Fibroblast of mammary gland (primary cell): Measurements from ENCODE around the gene RBM19.

Source experiments
- DNase-seq: peaks from one replicate; pipeline ENCODE4 v3.0.0-alpha.2; 2010; ENCODE audit warnings: low read depth
- H3K4me3 ChIP-seq: 2 replicates; pipeline ENCODE4 v1.5.1; 2011; ENCODE audit warnings: low read depth, mild to moderate bottlenecking, low read length, moderate library complexity; ENCODE audit not compliant: control insufficient read depth
- TF ChIP-seq, protein P1 (sequence below): conservative IDR thresholded peaks from 2 replicates; pipeline ENCODE4 v1.5.1; 2011; ENCODE audit warnings: low read depth, low read length, inconsistent platforms; ENCODE audit not compliant: control insufficient read depth, insufficient read depth

RBM19 gene

DNA sequence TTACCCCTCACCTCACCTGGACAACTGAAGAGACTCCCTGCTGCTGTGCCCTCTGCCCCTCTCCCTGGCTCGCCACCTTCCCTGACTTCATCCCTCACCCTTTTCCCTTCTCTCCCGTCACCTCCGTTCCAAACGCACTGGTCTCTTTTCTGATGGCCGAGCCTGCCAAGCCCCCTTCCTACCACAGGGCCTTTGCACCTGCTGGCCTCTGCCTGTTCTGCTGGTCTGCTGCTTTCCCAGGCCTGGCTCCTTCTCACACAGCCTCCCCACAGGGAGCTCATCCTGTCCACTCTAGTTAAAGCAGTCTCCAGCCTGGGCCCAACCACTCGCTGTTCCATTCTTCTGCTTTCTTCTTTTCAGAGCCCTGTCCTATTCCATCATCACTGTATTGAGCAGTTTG lies 34.6 kb downstream of the RBM19 start:
- no peak overlapping the region for H3K4me3 ChIP-seq
- no peak for DNase-seq
- TF ChIP-seq, protein P1, sequence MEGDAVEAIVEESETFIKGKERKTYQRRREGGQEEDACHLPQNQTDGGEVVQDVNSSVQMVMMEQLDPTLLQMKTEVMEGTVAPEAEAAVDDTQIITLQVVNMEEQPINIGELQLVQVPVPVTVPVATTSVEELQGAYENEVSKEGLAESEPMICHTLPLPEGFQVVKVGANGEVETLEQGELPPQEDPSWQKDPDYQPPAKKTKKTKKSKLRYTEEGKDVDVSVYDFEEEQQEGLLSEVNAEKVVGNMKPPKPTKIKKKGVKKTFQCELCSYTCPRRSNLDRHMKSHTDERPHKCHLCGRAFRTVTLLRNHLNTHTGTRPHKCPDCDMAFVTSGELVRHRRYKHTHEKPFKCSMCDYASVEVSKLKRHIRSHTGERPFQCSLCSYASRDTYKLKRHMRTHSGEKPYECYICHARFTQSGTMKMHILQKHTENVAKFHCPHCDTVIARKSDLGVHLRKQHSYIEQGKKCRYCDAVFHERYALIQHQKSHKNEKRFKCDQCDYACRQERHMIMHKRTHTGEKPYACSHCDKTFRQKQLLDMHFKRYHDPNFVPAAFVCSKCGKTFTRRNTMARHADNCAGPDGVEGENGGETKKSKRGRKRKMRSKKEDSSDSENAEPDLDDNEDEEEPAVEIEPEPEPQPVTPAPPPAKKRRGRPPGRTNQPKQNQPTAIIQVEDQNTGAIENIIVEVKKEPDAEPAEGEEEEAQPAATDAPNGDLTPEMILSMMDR: no peak

DNA sequence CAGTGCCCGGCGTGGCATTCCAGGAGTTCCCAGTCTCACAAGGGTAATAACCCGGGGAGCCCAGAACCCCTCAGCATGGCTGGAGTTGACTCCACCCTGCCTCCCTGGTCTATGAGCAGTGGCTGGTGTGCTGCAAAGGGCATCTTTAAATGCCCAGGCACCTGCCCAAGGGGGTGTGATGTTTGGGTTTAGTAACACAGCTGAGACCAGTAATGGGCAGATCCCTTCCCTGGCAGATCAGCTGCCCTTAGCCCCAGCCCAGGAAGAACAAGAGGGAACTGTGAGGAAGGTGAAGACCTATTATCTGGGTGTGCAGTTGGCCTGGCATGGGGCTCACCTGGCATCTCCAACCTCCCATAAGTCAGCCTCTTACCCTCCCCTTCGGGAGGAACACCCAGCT lies 35.9 kb downstream of the RBM19 start:
- H3K4me3 ChIP-seq: no peak overlapping the region
- TF ChIP-seq, protein P1: no peak
- DNase-seq: no peak

DNA sequence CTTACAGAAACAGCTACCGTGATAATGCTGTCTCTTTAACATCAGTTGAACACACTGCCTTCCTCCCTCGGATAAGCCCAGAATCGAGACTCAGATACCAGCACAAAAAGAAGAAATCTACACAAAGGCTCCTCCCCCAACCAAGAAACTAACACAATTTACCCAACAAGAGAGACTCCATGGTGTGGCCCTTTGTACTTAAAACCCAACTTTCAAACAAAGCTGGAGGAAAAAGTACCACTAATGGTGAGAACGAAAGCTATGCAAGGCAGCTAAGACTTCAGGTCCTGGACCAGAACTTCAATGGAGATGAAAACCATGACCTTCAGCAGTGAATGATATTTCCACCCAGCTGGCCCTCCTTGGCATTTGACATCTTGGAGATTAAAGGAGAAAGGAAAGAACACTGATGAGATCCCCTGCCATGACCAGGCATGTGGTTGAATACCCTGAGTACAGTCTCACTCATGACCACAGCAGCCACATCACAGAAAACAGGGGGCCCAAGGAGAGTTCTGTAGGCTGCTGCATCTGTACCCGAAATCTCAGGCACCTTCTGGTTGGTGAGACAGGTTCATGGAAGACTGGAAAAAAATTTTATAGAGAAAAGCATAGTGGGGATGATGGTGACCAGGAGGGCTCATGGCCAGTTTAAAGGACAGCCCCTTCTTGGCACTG lies 36.7 kb downstream of the RBM19 start:
- DNase-seq: no peak
- H3K4me3 ChIP-seq: no peak overlapping the region
- TF ChIP-seq, protein P1: no peak

DNA sequence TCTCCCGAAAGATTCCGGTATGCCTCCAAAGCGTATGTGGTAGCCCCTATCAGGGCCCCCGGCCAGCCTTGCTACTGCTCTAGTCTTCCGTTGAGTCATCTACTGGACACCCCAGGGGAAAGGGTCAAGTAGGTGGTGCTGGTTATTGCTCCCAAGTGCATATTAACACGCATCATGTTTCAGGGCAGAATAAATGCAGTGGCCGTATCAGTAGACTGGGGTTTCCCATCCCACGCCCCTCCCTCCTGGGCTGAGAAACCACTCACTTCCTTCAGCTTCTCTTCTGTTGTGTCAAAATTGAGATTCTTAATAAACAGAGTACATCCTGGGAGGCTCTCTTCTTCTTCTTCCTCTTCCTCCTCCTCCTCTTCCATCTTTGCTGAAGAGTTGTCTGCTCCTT lies 39.3 kb downstream of the RBM19 start:
- DNase-seq: no peak
- H3K4me3 ChIP-seq: no peak overlapping the region
- TF ChIP-seq, protein P1: no peak

DNA sequence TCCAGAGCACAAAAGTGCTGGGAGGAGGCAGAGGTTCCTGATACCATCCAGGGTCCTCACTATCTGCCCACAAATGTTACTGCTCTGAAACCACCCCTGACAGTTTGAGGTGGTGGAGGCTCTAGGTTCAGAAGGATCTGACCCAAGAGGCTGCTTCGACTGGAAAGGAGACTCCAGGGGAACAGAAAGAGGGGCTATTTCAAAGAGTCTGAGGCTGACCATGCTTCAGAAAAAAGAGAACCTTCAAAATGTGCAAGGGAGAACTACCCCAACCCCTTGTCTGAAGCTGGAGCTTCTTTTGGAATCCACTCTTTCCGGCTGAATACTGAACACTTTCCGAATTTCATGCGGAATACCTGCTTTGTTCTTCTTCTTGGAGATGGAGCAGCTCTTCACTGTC lies 41.8 kb downstream of the RBM19 start:
- DNase-seq: no peak
- no peak overlapping the region for H3K4me3 ChIP-seq
- TF ChIP-seq, protein P1: no peak

DNA sequence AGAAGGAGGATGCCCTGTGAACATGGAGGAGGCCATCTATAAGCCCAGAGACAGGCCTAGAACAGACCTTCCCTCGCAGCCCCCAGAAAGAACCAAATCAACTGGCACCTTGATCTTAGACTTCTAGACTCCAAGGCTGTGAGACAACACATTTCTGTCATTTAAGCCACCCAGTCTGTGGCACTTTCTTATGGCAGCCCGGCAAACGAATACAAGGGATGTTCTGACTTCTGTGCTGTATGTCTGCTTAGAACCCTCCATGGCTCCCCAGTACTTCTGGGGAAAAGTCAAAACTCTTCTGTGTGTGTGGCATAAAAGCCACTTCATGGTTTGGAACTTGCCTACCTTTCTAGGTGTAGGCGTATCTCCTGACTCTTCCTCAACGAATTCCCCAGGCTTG lies 42.9 kb downstream of the RBM19 start:
- no peak overlapping the region for H3K4me3 ChIP-seq
- TF ChIP-seq, protein P1: no peak
- DNase-seq: no peak

DNA sequence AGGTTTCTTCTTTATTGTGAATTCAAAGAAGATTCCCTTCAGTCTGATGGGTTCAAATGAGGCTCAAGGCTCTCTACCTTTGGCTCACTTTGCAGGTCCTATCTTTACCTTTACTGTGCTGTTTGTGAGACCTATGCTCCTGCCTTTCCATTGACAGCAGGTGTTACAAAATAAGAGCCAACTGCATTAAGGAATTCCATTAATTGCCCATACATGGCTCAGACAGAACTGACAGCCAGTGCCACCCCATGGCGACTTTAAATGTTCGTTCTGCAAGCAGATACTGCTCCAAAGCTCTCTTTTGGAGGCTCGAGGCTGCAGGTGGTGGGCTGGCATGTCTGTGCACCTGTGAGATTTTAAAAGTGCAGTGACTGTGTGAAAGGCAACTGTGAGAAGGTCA lies 44.7 kb downstream of the RBM19 start:
- no peak for DNase-seq
- H3K4me3 ChIP-seq: no peak overlapping the region
- TF ChIP-seq, protein P1: no peak
